Adrenal gland (tissue), 5 donors: ENCODE data around the gene GPC6.

Source experiments
- POLR2A ChIP-seq, 2 donors: fragments of 450-650 bp; IDR thresholded peaks; one replicate each; pipeline ENCODE4 v1.6.1; 2017; ENCODE audit warnings: antibody characterized with exemption in 2 of 2, mild to moderate bottlenecking in 2 of 2, moderate library complexity in 1 of 2
- TF ChIP-seq, protein P1 (sequence below), 6 experiments: fragments of 450-650 bp in 4 of 6; fragments of 200-600 bp in 2 of 6; sonication (generic) in 1 of 6; IDR thresholded peaks; 1 replicate in 5 of 6; 2 replicates in 1 of 6; pipeline versions ENCODE4 v1.5.1 to v1.8.0; 2016 to 2021; ENCODE audit warnings: antibody characterized with exemption in 6 of 6, mild to moderate bottlenecking in 2 of 6, moderate library complexity in 1 of 6
- donor health status: DM: no; HTN: no; CAD: no.

DNA sequence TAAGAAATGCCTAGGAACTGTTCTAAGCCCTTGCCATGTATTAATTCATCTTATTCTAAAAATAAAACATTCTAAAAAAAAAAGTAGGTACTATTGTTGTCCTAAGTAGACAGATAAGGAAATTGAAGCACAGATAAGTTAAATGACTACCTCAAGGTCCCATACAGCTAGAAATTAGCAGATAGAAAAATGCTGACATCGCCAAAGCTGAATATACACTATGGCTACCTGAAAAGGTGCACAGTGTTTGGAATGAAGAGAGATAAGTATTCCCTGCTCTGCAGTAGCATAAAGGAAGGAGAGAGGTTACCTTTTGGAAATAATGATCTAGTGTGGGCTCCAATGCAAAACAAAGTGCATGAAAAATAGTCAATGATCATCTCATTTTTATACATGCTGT is 1187.5 kb downstream of the GPC6 start:
- TF ChIP-seq, protein P1, sequence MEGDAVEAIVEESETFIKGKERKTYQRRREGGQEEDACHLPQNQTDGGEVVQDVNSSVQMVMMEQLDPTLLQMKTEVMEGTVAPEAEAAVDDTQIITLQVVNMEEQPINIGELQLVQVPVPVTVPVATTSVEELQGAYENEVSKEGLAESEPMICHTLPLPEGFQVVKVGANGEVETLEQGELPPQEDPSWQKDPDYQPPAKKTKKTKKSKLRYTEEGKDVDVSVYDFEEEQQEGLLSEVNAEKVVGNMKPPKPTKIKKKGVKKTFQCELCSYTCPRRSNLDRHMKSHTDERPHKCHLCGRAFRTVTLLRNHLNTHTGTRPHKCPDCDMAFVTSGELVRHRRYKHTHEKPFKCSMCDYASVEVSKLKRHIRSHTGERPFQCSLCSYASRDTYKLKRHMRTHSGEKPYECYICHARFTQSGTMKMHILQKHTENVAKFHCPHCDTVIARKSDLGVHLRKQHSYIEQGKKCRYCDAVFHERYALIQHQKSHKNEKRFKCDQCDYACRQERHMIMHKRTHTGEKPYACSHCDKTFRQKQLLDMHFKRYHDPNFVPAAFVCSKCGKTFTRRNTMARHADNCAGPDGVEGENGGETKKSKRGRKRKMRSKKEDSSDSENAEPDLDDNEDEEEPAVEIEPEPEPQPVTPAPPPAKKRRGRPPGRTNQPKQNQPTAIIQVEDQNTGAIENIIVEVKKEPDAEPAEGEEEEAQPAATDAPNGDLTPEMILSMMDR (IDR thresholded peaks at IDR 0.05), result no peak
- no peak for TF ChIP-seq POLR2A (IDR thresholded peaks at IDR 0.05)
